K562 (cell line): ENCODE data around the gene HOXC12. TPM values are rescaled to one million over a fixed set of nuclear protein-coding genes. Genes with fewer than 3 reads are reported as not detected.

ENCODE experiments used
- CBFA2T2 ChIP-seq: fragments of 450-650 bp; conservative IDR thresholded peaks from 2 replicates; pipeline ENCODE4 v1.6.1; 2017; ENCODE audit warnings: mild to moderate bottlenecking
- CREM ChIP-seq: IDR thresholded peaks from 2 replicates; pipeline ENCODE4 v1.6.1; 2014; ENCODE audit warnings: antibody characterized with exemption, low read depth
- CTCF ChIP-seq, 3 experiments: IDR thresholded peaks in 2 of 3; conservative IDR thresholded peaks in 1 of 3; 2 replicates each; pipeline ENCODE4 v1.5.1; 2011 to 2012; ENCODE audit warnings: low read length in 3 of 3, mild to moderate bottlenecking in 3 of 3, control low read depth in 2 of 3, improper control_type of control experiment in 1 of 3, inconsistent platforms in 1 of 3, low read depth in 1 of 3, mixed read lengths in 1 of 3, moderate library complexity in 1 of 3; ENCODE audit not compliant: insufficient read depth in 2 of 3
- EP300 ChIP-seq: IDR thresholded peaks from 2 replicates; pipeline ENCODE4 v1.6.1; 2012; ENCODE audit warnings: low read length, improper control_type of control experiment
- FOSL1 ChIP-seq: fragments of 200-800 bp; sonication (Bioruptor generic); conservative IDR thresholded peaks from 2 replicates; pipeline ENCODE4 v1.6.1; 2016; ENCODE audit warnings: missing genetic modification characterization, missing compliant biosample characterization
- GATAD2B ChIP-seq: fragments of 450-650 bp; IDR thresholded peaks from 2 replicates; pipeline ENCODE4 v1.6.1; 2017; ENCODE audit warnings: mild to moderate bottlenecking, borderline replicate concordance
- HDAC8 ChIP-seq: fragments of 450-650 bp; IDR thresholded peaks from 2 replicates; pipeline ENCODE4 v1.6.1; 2016; ENCODE audit warnings: mild to moderate bottlenecking, missing genetic modification characterization, moderate library complexity, missing compliant biosample characterization
- JUN ChIP-seq, 2 experiments: sonication (generic) in 1 of 2; formaldehyde crosslinking in 1 of 2; IDR thresholded peaks; 2 replicates each; pipeline versions ENCODE4 v1.6.1 to v1.8.0; 2012 to 2022; ENCODE audit warnings: borderline replicate concordance in 2 of 2, mild to moderate bottlenecking in 2 of 2, improper control_type of control experiment in 1 of 2, low read depth in 1 of 2, low read length in 1 of 2, missing genetic modification reagents in 1 of 2
- MTA2 ChIP-seq: fragments of 450-650 bp; IDR thresholded peaks from 2 replicates; pipeline ENCODE4 v1.6.1; 2016; ENCODE audit warnings: low read depth
- MYC ChIP-seq, 2 experiments: fragments of 250-450 bp in 1 of 2; sonication (Bioruptor Pico) in 1 of 2; IDR thresholded peaks; 2 replicates each; pipeline versions ENCODE4 v1.5.1 to v1.6.1; 2012 to 2021; ENCODE audit warnings: low read depth in 2 of 2, borderline replicate concordance in 1 of 2, improper control_type of control experiment in 1 of 2, low read length in 1 of 2, mild to moderate bottlenecking in 1 of 2, moderate library complexity in 1 of 2
- MYNN ChIP-seq, 2 experiments: sonication (generic); formaldehyde crosslinking in 1 of 2; IDR thresholded peaks; 2 replicates each; pipeline versions ENCODE4 v1.5.0 to v1.6.1; 2016 to 2020; ENCODE audit warnings: antibody characterized with exemption in 1 of 2, missing genetic modification reagents in 1 of 2
- NONO ChIP-seq, 2 experiments: fragments of 200-400 bp in 1 of 2; fragments of 450-650 bp in 1 of 2; formaldehyde crosslinking in 1 of 2; IDR thresholded peaks; 2 replicates each; pipeline ENCODE4 v1.6.1; 2017; ENCODE audit warnings: low read depth in 2 of 2, mild to moderate bottlenecking in 2 of 2, moderate library complexity in 2 of 2, low read length in 1 of 2
- POLR2AphosphoS5 ChIP-seq: IDR thresholded peaks from 2 replicates; pipeline ENCODE4 v1.6.1; 2011; ENCODE audit warnings: mild to moderate bottlenecking, low read depth, low read length, moderate library complexity; ENCODE audit not compliant: control insufficient read depth, insufficient read depth
- PTTG1 ChIP-seq: fragments of 450-650 bp; IDR thresholded peaks from 2 replicates; pipeline ENCODE4 v1.6.1; 2016; ENCODE audit warnings: low read depth, mild to moderate bottlenecking, missing genetic modification characterization, missing compliant biosample characterization
- RCOR1 ChIP-seq, 2 experiments: IDR thresholded peaks; 2 replicates each; pipeline ENCODE4 v1.6.1; 2012; ENCODE audit warnings: low read depth in 2 of 2, low read length in 2 of 2, borderline replicate concordance in 1 of 2, improper control_type of control experiment in 1 of 2
- SMARCA4 ChIP-seq: fragments of 450-650 bp; IDR thresholded peaks from 2 replicates; pipeline ENCODE4 v1.6.1; 2016
- SPI1 ChIP-seq: IDR thresholded peaks from 2 replicates; pipeline ENCODE4 v1.6.1; 2011; ENCODE audit warnings: low read depth, low read length, control low read depth, borderline replicate concordance
- TEAD1 ChIP-seq, 2 experiments: fragments of 450-650 bp in 1 of 2; sonication (generic) in 1 of 2; formaldehyde crosslinking; IDR thresholded peaks; 2 replicates each; pipeline versions ENCODE4 v1.4.0 to v1.8.0; 2020 to 2022; ENCODE audit warnings: mild to moderate bottlenecking in 2 of 2, missing genetic modification reagents in 1 of 2
- ZFP36 ChIP-seq: fragments of 150-350 bp; IDR thresholded peaks from 2 replicates; pipeline ENCODE4 v1.6.1; 2018; ENCODE audit warnings: low read length, low read depth; ENCODE audit not compliant: partially characterized antibody
- ZNF830 ChIP-seq: fragments of 250-450 bp; sonication (Bioruptor Pico); IDR thresholded peaks from 2 replicates; pipeline ENCODE4 v1.5.0; 2021; ENCODE audit warnings: mild to moderate bottlenecking
- ZSCAN29 ChIP-seq: fragments of 450-650 bp; IDR thresholded peaks from 2 replicates; pipeline ENCODE4 v1.6.1; 2017
- polyA plus RNA-seq, 8 experiments: library from polyadenylated mRNA; depleted of rRNA in 4 of 8; stranded (reverse) in 5 of 8; unstranded in 3 of 8; fragments of >200 nt; fragmentation: Nextera tagmentation in 2 of 8; fragmentation: Illumina TruSeq in 1 of 8; extraction: Ambion mirVana in 2 of 8; extraction: Trizol in 1 of 8; gene quantifications; 2 replicates each; pipeline versions ENCODE4 v1.2.1 to v1.2.3, GENCODE V29; 2011 to 2014; ENCODE audit warnings: inconsistent platforms in 1 of 8, missing spikeins in 1 of 8
- total RNA-seq, 7 experiments: library from RNA; depleted of rRNA in 6 of 7; stranded (reverse); fragments of >200 nt in 6 of 7; fragmentation: Illumina TruSeq in 2 of 7; extraction: Trizol in 2 of 7; gene quantifications; 2 replicates each; pipeline versions ENCODE4 v1.2.1 to v1.2.3, GENCODE V29; 2011 to 2021; ENCODE audit warnings: low replicate concordance in 1 of 7
- TF ChIP-seq, protein P1 (sequence below): fragments of 250-450 bp; sonication (Bioruptor Pico); IDR thresholded peaks from 2 replicates; pipeline ENCODE4 v1.9.0; 2021; ENCODE audit warnings: mild to moderate bottlenecking

Gene HOXC12
- total and polyA plus RNA-seq, 9 of the 15 experiments (the other 6 are each of a cell fraction or from before 2014, with no cell fraction given): 0.04 to 0.36 (median 0.11) TPM; not detected in 1

DNA sequence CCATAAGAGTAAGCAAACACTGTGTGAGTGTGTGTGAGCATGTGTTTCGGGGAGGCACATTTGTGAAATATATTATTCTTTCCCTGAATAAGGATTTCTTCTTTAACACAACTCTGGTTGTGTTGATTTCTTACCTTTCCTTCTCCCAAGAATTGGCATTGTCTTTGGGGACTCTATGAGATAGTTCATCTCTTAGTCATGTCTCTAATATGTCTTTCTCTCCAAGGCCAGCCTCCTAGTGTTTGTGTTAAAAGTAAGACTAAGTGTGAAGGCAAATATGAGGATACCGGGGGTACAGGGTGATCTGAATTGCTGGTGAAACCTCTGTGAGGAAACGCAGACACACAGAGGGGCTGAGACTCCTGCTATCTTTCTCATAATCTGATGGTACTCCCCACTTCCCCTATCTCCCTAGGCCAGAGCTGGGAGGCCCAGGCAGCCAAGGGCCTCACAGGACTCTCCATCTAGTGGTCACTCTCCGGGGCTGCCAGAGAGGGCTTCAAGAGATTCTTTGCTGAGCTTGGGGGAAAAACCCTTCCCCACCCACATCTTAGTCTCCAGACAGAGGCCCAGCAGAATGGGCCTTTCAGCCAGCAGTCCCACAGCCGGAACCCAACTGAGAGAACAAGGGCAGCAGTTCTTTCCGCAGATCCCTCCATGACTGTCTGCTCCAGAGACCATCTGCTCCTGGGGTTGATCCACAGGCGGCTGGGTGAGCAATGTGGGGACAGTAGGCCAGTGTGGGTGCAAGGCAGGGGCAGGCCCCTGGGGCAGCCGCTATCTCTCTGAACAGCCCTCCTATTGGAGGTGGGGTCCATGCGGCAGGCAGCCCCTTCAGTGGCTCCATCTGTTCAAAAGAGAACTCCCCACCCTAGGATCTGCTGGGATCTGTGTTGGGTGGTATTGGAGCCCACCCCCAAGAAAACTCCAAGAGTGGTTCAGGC lies 5.8 kb upstream of the HOXC12 start (continued):
- TF ChIP-seq JUN (IDR thresholded peaks at IDR 0.05; ENCODE audit: borderline replicate concordance, low read depth, low read length) (no peak), JUN (CRISPR knock-in tag; IDR thresholded peaks at IDR 0.05; ENCODE audit: borderline replicate concordance) (no peak), PTTG1 (tag) (no peak), CTCF (IDR thresholded peaks at IDR 0.05 in 2 of 3, conservative IDR thresholded peaks at IDR 0.05 in 1 of 3; ENCODE audit: insufficient read depth in 2 of 3, low read depth in 1 of 3, low read length in 3 of 3) (peak; percentile 53 to 73 (median 61)), RCOR1 (IDR thresholded peaks at IDR 0.05; ENCODE audit: borderline replicate concordance in 1 of 2, low read depth in 2 of 2, low read length in 2 of 2) (peak in 1 of 2 experiments; percentile 93; a peak in 2 of 4 replicates), GATAD2B (0 out of 2 replicates have a peak, but pooled peaks have one; percentile 31), SPI1 (peak; percentile 95), CBFA2T2 (peak; percentile 52), FOSL1 (tag) (peak; percentile 44; the same call in 1 of the 2 replicates), ZNF830 (0 out of 2 replicates have a peak, but pooled peaks have one; percentile 11), NONO (IDR thresholded peaks at IDR 0.05; ENCODE audit: low read depth in 2 of 2, low read length in 1 of 2) (0 out of 4 replicates have a peak, but pooled peaks of 1 of the 2 experiments have one; percentile 36), MYC (IDR thresholded peaks at IDR 0.05; ENCODE audit: low read depth, low read length) (no peak), MYC (CRISPR knock-in tag; IDR thresholded peaks at IDR 0.05; ENCODE audit: borderline replicate concordance, low read depth) (peak; percentile 37; the same call in 1 of the 2 replicates), ZSCAN29 (no peak), CREM (0 out of 2 replicates have a peak, but pooled peaks have one; percentile 18), MTA2 (peak; percentile 51), TEAD1 (CRISPR knock-in tag; IDR thresholded peaks at IDR 0.05) (0 out of 4 replicates have a peak, but pooled peaks of 1 of the 2 experiments have one; percentile 5), HDAC8 (no peak), EP300 (peak; percentile 70), MYNN (IDR thresholded peaks at IDR 0.05) (0 out of 2 replicates have a peak, but pooled peaks have one; percentile 28), MYNN (CRISPR knock-in tag; IDR thresholded peaks at IDR 0.05) (no peak), ZFP36 (peak; percentile 21), SMARCA4 (peak; percentile 48; the same call in 1 of the 2 replicates), POLR2AphosphoS5 (peak; percentile 40; the same call in 1 of the 2 replicates)
- TF ChIP-seq, protein P1, sequence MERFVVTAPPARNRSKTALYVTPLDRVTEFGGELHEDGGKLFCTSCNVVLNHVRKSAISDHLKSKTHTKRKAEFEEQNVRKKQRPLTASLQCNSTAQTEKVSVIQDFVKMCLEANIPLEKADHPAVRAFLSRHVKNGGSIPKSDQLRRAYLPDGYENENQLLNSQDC: no peak
